SK-N-SH (cell line): Measurements from ENCODE around the gene LSP1. TPM values are rescaled to one million over a fixed set of nuclear protein-coding genes. Genes with fewer than 3 reads are reported as not detected.

Experiments
- CTCF ChIA-PET: fragments of 300-600, 350-600 bp; formaldehyde crosslinking; extraction: SDS; loops from one replicate; lab custom pipeline; 2021; lab: Yijun Ruan, JAX
- POLR2A ChIA-PET: fragments of 350-600 bp; sonication (Branson Sonifier 250); formaldehyde crosslinking; extraction: SDS; loops from one replicate; lab custom pipeline; 2020; ENCODE audit warnings: antibody characterized with exemption, inconsistent platforms; lab: Yijun Ruan, JAX
- DNase-seq: peaks from one replicate; pipeline ENCODE4 v3.0.0; 2012
- H2AFZ ChIP-seq: fragments of 200-600 bp; sonication (generic); 2 replicates; pipeline ENCODE4 v1.8.1; 2016; ENCODE audit warnings: antibody characterized with exemption, mild to moderate bottlenecking, low read depth
- H3F3A ChIP-seq: fragments of 200-600 bp; sonication (generic); replicated peaks from 2 replicates; pipeline ENCODE3; 2016; ENCODE audit warnings: antibody characterized with exemption, mild to moderate bottlenecking; ENCODE audit not compliant: insufficient read depth
- H3K27ac ChIP-seq, 2 experiments: fragments of 200-500 bp in 1 of 2; fragments of 200-600 bp in 1 of 2; sonication (Bioruptor generic) in 1 of 2; sonication (generic), shearing (Covaris generic) in 1 of 2; 2 replicates each; pipeline versions ENCODE4 v1.5.1 to v1.6.1; 2014 to 2016; ENCODE audit warnings: low read depth in 2 of 2, inconsistent platforms in 1 of 2, low read length in 1 of 2, mild to moderate bottlenecking in 1 of 2, mixed read lengths in 1 of 2
- H3K27me3 ChIP-seq: fragments of 200-600 bp; sonication (generic), shearing (Covaris generic); 2 replicates; pipeline ENCODE4 v1.6.1; 2016; ENCODE audit warnings: mixed run types; ENCODE audit not compliant: insufficient read depth
- H3K36me3 ChIP-seq, 2 experiments: fragments of 200-500 bp in 1 of 2; fragments of 200-600 bp in 1 of 2; sonication (Bioruptor generic) in 1 of 2; sonication (generic) in 1 of 2; replicated peaks in 1 of 2; 2 replicates each; pipeline versions ENCODE3 to v1.5.1; 2014 to 2016; ENCODE audit warnings: low read length in 1 of 2, mild to moderate bottlenecking in 1 of 2; ENCODE audit not compliant: insufficient read depth in 2 of 2, control insufficient read depth in 1 of 2
- H3K4me1 ChIP-seq, 2 experiments: fragments of 200-500 bp in 1 of 2; fragments of 200-600 bp in 1 of 2; sonication (Bioruptor generic) in 1 of 2; sonication (generic), shearing (Covaris generic) in 1 of 2; 2 replicates each; pipeline versions ENCODE4 v1.5.1 to v1.6.1; 2014 to 2016; ENCODE audit warnings: low read depth in 1 of 2, low read length in 1 of 2, mixed run types in 1 of 2; ENCODE audit not compliant: insufficient read depth in 2 of 2, control insufficient read depth in 1 of 2
- H3K4me2 ChIP-seq: fragments of 200-600 bp; sonication (generic), shearing (Covaris generic); 2 replicates; pipeline ENCODE4 v1.6.1; 2017; ENCODE audit warnings: mixed run types
- H3K4me3 ChIP-seq, 2 experiments: fragments of 200-500 bp in 1 of 2; fragments of 200-600 bp in 1 of 2; sonication (Bioruptor generic) in 1 of 2; sonication (generic), shearing (Covaris generic) in 1 of 2; 2 replicates each; pipeline versions ENCODE4 v1.5.1 to v1.8.1; 2014 to 2016; ENCODE audit warnings: low read depth in 2 of 2, inconsistent platforms in 1 of 2, low read length in 1 of 2, mild to moderate bottlenecking in 1 of 2, mixed read lengths in 1 of 2, moderate library complexity in 1 of 2
- H3K79me2 ChIP-seq: fragments of 200-600 bp; sonication (generic); 2 replicates; pipeline ENCODE4 v1.8.1; 2017; ENCODE audit warnings: mild to moderate bottlenecking; ENCODE audit not compliant: insufficient read depth
- H3K9ac ChIP-seq: fragments of 200-600 bp; sonication (generic); 2 replicates; pipeline ENCODE4 v1.6.1; 2017; ENCODE audit warnings: mixed run types
- H3K9me2 ChIP-seq: fragments of 200-600 bp; sonication (generic); 2 replicates; pipeline ENCODE4 v1.6.1; 2017; ENCODE audit warnings: mixed run types
- H3K9me3 ChIP-seq: fragments of 200-600 bp; sonication (generic); 2 replicates; pipeline ENCODE4 v1.6.1; 2017; ENCODE audit warnings: mixed run types, mild to moderate bottlenecking, moderate library complexity
- H4K20me1 ChIP-seq: fragments of 200-600 bp; sonication (generic); 2 replicates; pipeline ENCODE4 v1.6.1; 2017; ENCODE audit warnings: mild to moderate bottlenecking, mixed run types; ENCODE audit not compliant: insufficient read depth
- EP300 ChIP-seq, 2 experiments: IDR thresholded peaks; 2 replicates each; pipeline versions ENCODE4 v1.4.0 to v1.6.1; 2012; ENCODE audit warnings: borderline replicate concordance in 1 of 2, low read depth in 1 of 2, low read length in 1 of 2
- FOSL2 ChIP-seq: IDR thresholded peaks from 2 replicates; pipeline ENCODE4 v1.4.0; 2012; ENCODE audit warnings: low read depth, mild to moderate bottlenecking, moderate library complexity, borderline replicate concordance
- GABPA ChIP-seq: IDR thresholded peaks from 2 replicates; pipeline ENCODE4 v1.4.0; 2012; ENCODE audit warnings: low read depth, mild to moderate bottlenecking
- MAX ChIP-seq: IDR thresholded peaks from 2 replicates; pipeline ENCODE4 v1.4.0; 2012; ENCODE audit warnings: low read depth
- NRF1 ChIP-seq: IDR thresholded peaks from 2 replicates; pipeline ENCODE4 v1.6.1; 2012; ENCODE audit warnings: low read depth, mild to moderate bottlenecking, low read length
- PBX3 ChIP-seq: IDR thresholded peaks from 2 replicates; pipeline ENCODE4; 2012
- RAD21 ChIP-seq: IDR thresholded peaks from 2 replicates; pipeline ENCODE4 v1.6.1; 2012; ENCODE audit warnings: mild to moderate bottlenecking, low read length
- REST ChIP-seq: IDR thresholded peaks from 2 replicates; pipeline ENCODE4 v1.6.1; 2012; ENCODE audit warnings: mild to moderate bottlenecking, low read depth, low read length, moderate library complexity
- RFX5 ChIP-seq: IDR thresholded peaks from 2 replicates; pipeline ENCODE4 v1.6.1; 2012; ENCODE audit warnings: mild to moderate bottlenecking, improper control_type of control experiment, low read length
- RXRA ChIP-seq: IDR thresholded peaks from 2 replicates; pipeline ENCODE4 v1.4.0; 2012; ENCODE audit warnings: low read depth, mild to moderate bottlenecking, borderline replicate concordance
- TCF12 ChIP-seq: IDR thresholded peaks from 2 replicates; pipeline ENCODE4 v1.4.0; 2012
- USF1 ChIP-seq: IDR thresholded peaks from 2 replicates; pipeline ENCODE4 v1.4.0; 2012; ENCODE audit warnings: low read depth, borderline replicate concordance
- USF2 ChIP-seq: fragments of 150-350 bp; IDR thresholded peaks from 2 replicates; pipeline ENCODE4 v1.6.1; 2017; ENCODE audit warnings: antibody characterized with exemption, low read length, low read depth, borderline replicate concordance
- YY1 ChIP-seq: IDR thresholded peaks from 2 replicates; pipeline ENCODE4 v1.4.0; 2012; ENCODE audit warnings: low read depth, mild to moderate bottlenecking
- WGBS: methylation state at CpG from one replicate; pipeline ENCODE4 v1.1.6; 2017; ENCODE audit warnings: low lambda C conversion rate; 5-methylcytosine and 5-hydroxymethylcytosine counted together
- polyA plus RNA-seq, 3 experiments: library from polyadenylated mRNA; depleted of rRNA; stranded (reverse); fragments of >200 nt; gene quantifications; 2 replicates each; pipeline ENCODE4 v1.2.3, GENCODE V29; 2012

The LSP1 gene
- polyA plus RNA-seq, 1 of the 3 experiments (the other 2 are of a cell fraction) = 0.38 TPM

- Histone ChIP-seq H3K9ac (no peak overlapping the region), H3K4me2 (no peak overlapping the region), H3K27ac (no peak overlapping the region; a peak in 1 of 4 replicates), H3K4me1 (peaks cover 9 to 40% of the 10 kb centered on the region in 2 experiments; a peak in 2 of 4 replicates), H3F3A (no peaks in the 10 kb centered on the region), H3K9me2 (no peaks in the 10 kb centered on the region), H3K27me3 (no peaks in the 10 kb centered on the region), H2AFZ (no peak overlapping the region), H3K9me3 (no peaks in the 10 kb centered on the region), H3K36me3 (no peaks in the 10 kb centered on the region), H4K20me1 (no peaks in the 10 kb centered on the region), H3K4me3 (no peak overlapping the region), H3K79me2 (no peaks in the 10 kb centered on the region)
- ChIA-PET POLR2A (no interaction called here), CTCF (interaction anchor here (0.7 to 2.9 kb wide), 5 partner anchors 14 to 229 kb away, joined by 3 to 15 read pairs (median 5); no protein-coding TSS in a partner anchor)
- DNase-seq = no peak
- no peak for TF ChIP-seq RXRA
- TF ChIP-seq USF2 = no peak
- TF ChIP-seq PBX3 = no peak
- TF ChIP-seq USF1 = no peak
- TF ChIP-seq RAD21 = no peak
- TF ChIP-seq NRF1 = no peak
- TF ChIP-seq RFX5 = no peak
- TF ChIP-seq EP300 (IDR thresholded peaks at IDR 0.05; ENCODE audit: borderline replicate concordance in 1 of 2, low read depth in 1 of 2, low read length in 1 of 2) = no peak
- no peak for TF ChIP-seq GABPA
- no peak for TF ChIP-seq FOSL2
- no peak for TF ChIP-seq TCF12
- no peak for TF ChIP-seq REST
- no peak for TF ChIP-seq YY1
- TF ChIP-seq MAX = no peak
- 85% methylated on average over 12 of the region's 25 CpGs for WGBS
Measured at GRCh38 chr11:1868636-1869291, 15.9 kb downstream of the LSP1 start.
